ENCODE measurements around the gene OAS2.

Gene OAS2

GRCh38 chr12:112964915-112965314, 13.4 kb upstream of the OAS2 start:
- H3K27me3 ChIP-seq (ENCODE audit: control insufficient read depth, insufficient read depth, low read length), result no peaks in the 10 kb centered on the region
- H2AFZ ChIP-seq, result no peak overlapping the region
- TF ChIP-seq CTCF (IDR thresholded peaks at IDR 0.05), result no peak
- H3K27ac ChIP-seq, result no peak overlapping the region
- H3K4me3 ChIP-seq (ENCODE audit: low read depth, low read length), result no peak overlapping the region
- H3K9ac ChIP-seq, result no peak overlapping the region
- H3K79me2 ChIP-seq, result no peaks in the 10 kb centered on the region
- no peaks in the 10 kb centered on the region for H3K4me1 ChIP-seq
- H3K9me3 ChIP-seq (ENCODE audit: control insufficient read depth, low read length), result no peaks in the 10 kb centered on the region
- no peak overlapping the region for H3K4me2 ChIP-seq (ENCODE audit: low read length)
- no peaks in the 10 kb centered on the region for H3K36me3 ChIP-seq (ENCODE audit: control insufficient read depth, insufficient read depth, low read length)

GRCh38 chr12:112965643-112966042, 12.7 kb upstream of the OAS2 start:
- Histone ChIP-seq H3K27me3 (ENCODE audit: control insufficient read depth, insufficient read depth, low read length) (no peaks in the 10 kb centered on the region), H3K79me2 (no peaks in the 10 kb centered on the region), H3K4me2 (ENCODE audit: low read length) (no peak overlapping the region), H3K27ac (no peak overlapping the region), H3K36me3 (ENCODE audit: control insufficient read depth, insufficient read depth, low read length) (no peaks in the 10 kb centered on the region), H3K9ac (no peak overlapping the region), H3K4me1 (no peaks in the 10 kb centered on the region), H3K4me3 (ENCODE audit: low read depth, low read length) (no peak overlapping the region), H2AFZ (no peak overlapping the region), H3K9me3 (ENCODE audit: control insufficient read depth, low read length) (no peaks in the 10 kb centered on the region)
- TF ChIP-seq CTCF (IDR thresholded peaks at IDR 0.05), result no peak

GRCh38 chr12:112967306-112967705, 11.0 kb upstream of the OAS2 start:
- no peak for TF ChIP-seq CTCF (IDR thresholded peaks at IDR 0.05)
- no peak overlapping the region for H3K4me3 ChIP-seq (ENCODE audit: low read depth, low read length)
- no peak overlapping the region for H3K4me2 ChIP-seq (ENCODE audit: low read length)
- no peaks in the 10 kb centered on the region for H3K79me2 ChIP-seq
- H3K36me3 ChIP-seq (ENCODE audit: control insufficient read depth, insufficient read depth, low read length), result no peaks in the 10 kb centered on the region
- H3K27me3 ChIP-seq (ENCODE audit: control insufficient read depth, insufficient read depth, low read length), result no peaks in the 10 kb centered on the region
- no peaks in the 10 kb centered on the region for H3K9me3 ChIP-seq (ENCODE audit: control insufficient read depth, low read length)
- H3K4me1 ChIP-seq, result no peaks in the 10 kb centered on the region
- no peak overlapping the region for H2AFZ ChIP-seq
- no peak overlapping the region for H3K9ac ChIP-seq
- H3K27ac ChIP-seq, result no peak overlapping the region

GRCh38 chr12:112967858-112968257, 10.5 kb upstream of the OAS2 start:
- Histone ChIP-seq H3K4me3 (ENCODE audit: low read depth, low read length) (no peak overlapping the region), H3K27me3 (ENCODE audit: control insufficient read depth, insufficient read depth, low read length) (no peaks in the 10 kb centered on the region), H3K27ac (no peak overlapping the region), H3K4me1 (no peaks in the 10 kb centered on the region), H3K9ac (no peak overlapping the region), H3K4me2 (ENCODE audit: low read length) (no peak overlapping the region), H3K36me3 (ENCODE audit: control insufficient read depth, insufficient read depth, low read length) (no peaks in the 10 kb centered on the region), H2AFZ (no peak overlapping the region), H3K79me2 (no peaks in the 10 kb centered on the region), H3K9me3 (ENCODE audit: control insufficient read depth, low read length) (no peaks in the 10 kb centered on the region)
- TF ChIP-seq CTCF (IDR thresholded peaks at IDR 0.05), result no peak

- H3K36me3 ChIP-seq (ENCODE audit: control insufficient read depth, insufficient read depth, low read length), result no peaks in the 10 kb centered on the region
- no peaks in the 10 kb centered on the region for H3K27me3 ChIP-seq (ENCODE audit: control insufficient read depth, insufficient read depth, low read length)
- no peak for TF ChIP-seq CTCF (IDR thresholded peaks at IDR 0.05)
- no peaks in the 10 kb centered on the region for H3K9me3 ChIP-seq (ENCODE audit: control insufficient read depth, low read length)
- H3K27ac ChIP-seq, result no peak overlapping the region
- H3K9ac ChIP-seq, result no peak overlapping the region
- H3K4me3 ChIP-seq (ENCODE audit: low read depth, low read length), result no peak overlapping the region
- no peak overlapping the region for H2AFZ ChIP-seq
- no peaks in the 10 kb centered on the region for H3K4me1 ChIP-seq
- H3K4me2 ChIP-seq (ENCODE audit: low read length), result no peak overlapping the region
- H3K79me2 ChIP-seq, result no peaks in the 10 kb centered on the region
These were observed 8.6 kb upstream of the OAS2 start for GRCh38 chr12:112969547-112970306.
